Measurements from ENCODE around the gene ENOSF1. TPM values are rescaled to one million over a fixed set of nuclear protein-coding genes. Genes with fewer than 3 reads are reported as not detected.

Gene ENOSF1
- total and polyA plus RNA-seq, 2 of the 13 experiments (the other 11 are each of a cell fraction or from before 2014, with no cell fraction given), result 37.6 to 40.1 TPM

GRCh38 chr18:711310-711656 is 1.1 kb downstream of the ENOSF1 start (continued):
- TF ChIP-seq IRF1 (CRISPR knock-in tag; IDR thresholded peaks at IDR 0.05; ENCODE audit: low read depth), result no peak
- TF ChIP-seq SAP130 (CRISPR knock-in tag; IDR thresholded peaks at IDR 0.05; ENCODE audit: low read depth), result no peak
- TF ChIP-seq DDIT3 (CRISPR knock-in tag; IDR thresholded peaks at IDR 0.05), result no peak
- no peak for TF ChIP-seq ZNF841 (CRISPR knock-in tag; IDR thresholded peaks at IDR 0.05; ENCODE audit: borderline replicate concordance)
- no peak for TF ChIP-seq ZNF296 (CRISPR knock-in tag; conservative IDR thresholded peaks at IDR 0.05)
- TF ChIP-seq PHF5A (CRISPR knock-in tag; IDR thresholded peaks at IDR 0.05; ENCODE audit: low read depth, unreplicated experiment), result no peak
- TF ChIP-seq ZBTB44 (CRISPR knock-in tag; IDR thresholded peaks at IDR 0.05), result no peak
- no peak for TF ChIP-seq ZMYM4 (CRISPR knock-in tag; IDR thresholded peaks at IDR 0.05)
- TF ChIP-seq ZMAT5 (CRISPR knock-in tag; IDR thresholded peaks at IDR 0.05; ENCODE audit: borderline replicate concordance, low read depth), result no peak
- no peak for TF ChIP-seq ZBTB37 (CRISPR knock-in tag; IDR thresholded peaks at IDR 0.05)
- no peak for TF ChIP-seq MXI1 (IDR thresholded peaks at IDR 0.05; ENCODE audit: borderline replicate concordance, low read depth, low read length)
- no peak for TF ChIP-seq CBX5 (CRISPR knock-in tag; IDR thresholded peaks at IDR 0.05; ENCODE audit: borderline replicate concordance)
- no peak for TF ChIP-seq HDAC6 (IDR thresholded peaks at IDR 0.05; ENCODE audit: low read depth, low read length)
- no peak for TF ChIP-seq ZNF326 (CRISPR knock-in tag; IDR thresholded peaks at IDR 0.05; ENCODE audit: borderline replicate concordance)
- TF ChIP-seq HBP1 (CRISPR knock-in tag; IDR thresholded peaks at IDR 0.05; ENCODE audit: low read depth), result no peak
- TF ChIP-seq ZFP41 (CRISPR knock-in tag; IDR thresholded peaks at IDR 0.05; ENCODE audit: borderline replicate concordance), result no peak
- TF ChIP-seq ZNF761 (CRISPR knock-in tag; conservative IDR thresholded peaks at IDR 0.05), result no peak
- TF ChIP-seq RBFOX2 (IDR thresholded peaks at IDR 0.05; ENCODE audit: low read depth, low read length), result 0 out of 2 replicates have a peak, but pooled peaks have one; percentile 38
- no peak for TF ChIP-seq ZNF317 (CRISPR knock-in tag; IDR thresholded peaks at IDR 0.05)
- TF ChIP-seq BATF2 (CRISPR knock-in tag; IDR thresholded peaks at IDR 0.05), result no peak
- TF ChIP-seq ZNF354B (CRISPR knock-in tag; IDR thresholded peaks at IDR 0.05), result no peak
- no peak for TF ChIP-seq MZF1 (CRISPR knock-in tag; IDR thresholded peaks at IDR 0.05; ENCODE audit: borderline replicate concordance)

Data from HepG2 (cell line).